Adrenal gland (tissue), 5 donors: ENCODE data around the gene KCNIP1.

Experiments
- CTCF ChIP-seq, 6 experiments: fragments of 450-650 bp in 4 of 6; fragments of 200-600 bp in 2 of 6; sonication (generic) in 1 of 6; IDR thresholded peaks; 1 replicate in 5 of 6; 2 replicates in 1 of 6; pipeline versions ENCODE4 v1.5.1 to v1.8.0; 2016 to 2021; ENCODE audit warnings: antibody characterized with exemption in 6 of 6, mild to moderate bottlenecking in 2 of 6, moderate library complexity in 1 of 6
- POLR2A ChIP-seq, 2 donors: fragments of 450-650 bp; IDR thresholded peaks; one replicate each; pipeline ENCODE4 v1.6.1; 2017; ENCODE audit warnings: antibody characterized with exemption in 2 of 2, mild to moderate bottlenecking in 2 of 2, moderate library complexity in 1 of 2
- donor health status: DM: no; HTN: no; CAD: no.

GRCh38 chr5:170697031-170697430, 193.2 kb downstream of the KCNIP1 start:
- TF ChIP-seq CTCF (IDR thresholded peaks at IDR 0.05): no peak
- TF ChIP-seq POLR2A (IDR thresholded peaks at IDR 0.05): no peak
